Frontal cortex (tissue), 4 donors: Measurements from ENCODE around the gene DIPK1B. TPM values are rescaled to one million over a fixed set of nuclear protein-coding genes. Genes with fewer than 3 reads are reported as not detected.

Experiments
- DNase-seq, 2 donors: peaks; one replicate each; pipeline ENCODE4 v3.0.0; 2012; ENCODE audit warnings: low spot score in 2 of 2
- FAIRE-seq: peaks from 2 replicates; lab custom pipeline; 2012; peaks lifted over from hg19 to GRCh38; lab: Jason Lieb, UNC
- total RNA-seq: library from RNA; depleted of rRNA; stranded (reverse); fragments of >200 nt; gene quantifications from one replicate; pipeline ENCODE4 v1.2.3, GENCODE V29; 2014
- donor health status: control.
- donor health status: control.
- donor health status: control.

DIPK1B gene
- total RNA-seq, 1 donor from 2014 or later: 26.9 TPM

GRCh38 chr9:136672431-136673087, 39.8 kb upstream of the DIPK1B start:
- no peak for FAIRE-seq
- no peak for DNase-seq

DNA sequence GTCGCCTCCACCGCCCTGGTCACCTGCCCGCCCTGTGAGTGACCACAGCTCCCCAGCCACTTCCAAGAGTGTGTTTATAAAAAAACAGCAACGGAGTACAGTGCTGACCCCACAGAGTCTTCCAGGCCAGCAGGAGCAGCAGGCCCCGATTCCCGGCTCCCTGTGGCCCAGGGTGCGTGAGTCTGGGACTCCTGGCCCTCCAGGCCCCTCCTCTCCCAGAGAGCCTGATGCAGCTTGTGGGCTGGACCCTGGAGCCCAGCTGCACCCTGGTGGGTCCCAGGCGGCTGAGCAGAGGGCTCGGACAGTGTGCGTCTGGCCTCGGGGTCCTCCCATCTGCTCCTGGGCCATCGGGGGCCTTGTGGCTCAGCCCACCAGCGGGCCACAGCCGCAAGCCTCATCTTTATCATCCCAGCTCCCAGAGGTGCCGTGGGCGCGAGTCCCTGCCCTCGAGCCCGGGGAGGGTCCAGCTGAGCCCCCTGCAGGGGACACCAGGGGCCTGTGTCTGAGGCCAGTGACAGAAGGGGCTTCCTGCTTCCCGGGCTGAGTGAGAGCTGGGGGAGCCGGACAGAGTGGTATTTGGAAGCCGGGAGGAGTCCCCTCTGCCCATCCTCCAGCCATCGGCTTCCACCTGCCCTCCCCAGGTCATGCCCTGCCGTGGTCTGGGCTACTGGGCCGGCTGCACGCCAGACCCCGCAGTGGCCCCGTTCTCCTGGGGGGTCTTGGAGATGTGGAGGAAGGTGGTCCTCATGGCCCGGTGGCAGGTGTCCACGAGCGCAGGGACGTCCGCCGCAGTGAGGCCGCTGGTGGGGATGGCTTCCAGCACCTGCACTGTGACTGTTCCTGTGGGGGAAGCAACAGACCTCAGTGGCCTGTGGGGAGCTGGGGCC, 39.0 kb upstream of the DIPK1B start:
- no peak for DNase-seq
- no peak for FAIRE-seq

DNA sequence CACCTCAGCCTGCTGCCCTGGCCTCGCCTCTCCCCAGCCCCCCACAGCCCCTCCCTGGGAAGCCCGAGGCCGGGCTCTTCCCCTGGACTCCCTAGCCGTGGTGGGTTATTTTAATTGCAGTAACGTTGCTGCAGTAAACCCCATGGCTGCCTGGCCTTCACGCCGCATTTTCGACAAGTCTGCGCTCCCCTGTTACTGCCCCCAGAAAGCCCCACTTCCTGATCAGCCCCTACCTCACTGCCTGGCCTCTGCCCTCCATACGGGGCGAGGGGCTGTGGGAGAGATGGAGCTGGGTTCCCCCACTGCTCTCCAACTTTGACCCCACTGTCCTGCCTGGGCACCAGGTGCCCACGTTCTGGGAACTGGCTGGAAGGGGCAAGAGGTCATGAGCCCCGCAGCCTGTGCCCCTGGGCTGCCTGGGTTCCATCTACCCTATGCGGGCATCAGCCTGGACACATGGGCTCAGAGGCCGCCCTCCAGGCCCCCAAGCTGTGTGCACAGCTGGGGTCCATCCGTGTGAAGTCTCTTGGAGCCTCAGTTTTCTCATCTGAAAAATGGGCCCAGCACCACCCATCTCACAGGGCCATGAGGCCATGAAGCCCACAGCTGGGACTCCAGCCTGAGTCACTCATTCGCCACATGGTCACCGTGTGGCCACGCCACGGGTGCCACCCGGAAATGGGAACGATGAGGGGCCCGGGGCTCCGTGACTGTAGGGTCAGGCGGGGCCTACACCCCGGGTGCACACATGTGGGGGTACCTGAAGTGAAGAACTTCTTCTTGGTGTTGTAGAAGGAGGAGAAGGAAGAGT, 38.2 kb upstream of the DIPK1B start:
- no peak for FAIRE-seq
- no peak for DNase-seq

DNA sequence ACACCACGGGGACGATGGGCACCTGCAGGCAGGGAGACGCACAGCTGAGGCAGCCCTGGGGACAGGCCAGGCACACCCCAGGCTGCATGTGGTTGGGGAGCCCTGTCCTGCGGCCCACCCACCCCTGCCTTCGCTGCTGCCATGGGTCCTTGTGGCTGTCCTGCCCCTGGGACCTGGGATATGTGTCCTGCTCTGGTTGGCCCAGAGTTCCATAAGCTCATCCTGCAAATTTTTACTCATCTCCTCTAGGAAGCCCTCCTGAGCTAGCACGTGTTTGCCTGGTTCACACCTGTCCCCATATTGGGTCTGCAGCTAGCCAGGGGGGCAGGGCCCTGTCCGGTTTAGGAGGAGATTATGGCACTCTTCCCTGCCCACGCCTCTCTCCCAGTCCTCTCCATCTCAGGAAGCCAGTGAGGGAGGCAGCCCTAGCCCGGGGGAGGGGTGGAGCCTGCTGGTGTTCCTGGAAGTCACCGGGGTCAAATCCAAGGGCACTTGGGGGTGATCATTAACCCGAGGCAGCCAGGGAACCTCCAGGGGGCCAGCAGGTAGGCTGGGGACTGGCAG, 37.5 kb upstream of the DIPK1B start:
- DNase-seq (no peak), FAIRE-seq (no peak)

GRCh38 chr9:136675477-136676296, 36.7 kb upstream of the DIPK1B start:
- DNase-seq (no peak), FAIRE-seq (no peak)

- no peak for FAIRE-seq
- DNase-seq: no peak
These were observed 36.0 kb upstream of the DIPK1B start for GRCh38 chr9:136676297-136676794.

DNA sequence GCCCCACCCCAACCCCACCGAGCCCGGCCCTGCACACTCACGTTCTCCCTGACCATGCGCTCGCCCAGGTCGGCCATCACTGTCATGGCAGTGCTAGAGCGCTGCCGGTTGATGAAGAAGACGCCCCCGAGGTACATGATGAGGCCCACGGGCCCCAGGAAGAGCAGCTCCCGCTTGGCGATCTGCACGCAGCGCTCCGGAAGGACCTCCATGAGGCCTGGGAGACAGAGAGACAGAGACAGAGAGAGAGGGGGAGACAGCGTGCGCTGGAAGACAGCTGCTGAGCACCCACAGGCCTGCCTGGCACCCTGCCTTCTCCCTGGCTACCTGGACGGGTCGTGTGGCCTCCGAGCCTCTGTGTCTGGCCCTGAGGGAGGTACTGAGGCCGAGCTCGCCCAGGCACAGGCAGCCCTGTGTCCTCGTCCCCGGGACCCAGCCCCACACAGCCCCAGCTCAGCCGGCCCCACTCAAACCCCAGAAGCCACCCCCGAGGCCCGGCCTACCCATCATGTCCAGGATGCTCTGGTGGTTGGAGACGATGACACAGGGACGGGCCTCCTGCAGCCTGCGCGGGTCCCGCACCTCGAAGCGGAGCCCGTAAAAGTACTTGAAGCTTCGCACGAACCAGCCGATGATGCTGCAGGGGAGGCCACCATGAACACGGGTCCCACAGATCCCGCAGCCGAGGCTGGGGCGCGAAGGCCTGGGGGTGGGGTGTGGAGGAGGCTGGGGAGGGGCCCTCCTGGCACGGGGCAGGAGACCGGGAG, 35.3 kb upstream of the DIPK1B start:
- DNase-seq: no peak
- no peak for FAIRE-seq

DNA sequence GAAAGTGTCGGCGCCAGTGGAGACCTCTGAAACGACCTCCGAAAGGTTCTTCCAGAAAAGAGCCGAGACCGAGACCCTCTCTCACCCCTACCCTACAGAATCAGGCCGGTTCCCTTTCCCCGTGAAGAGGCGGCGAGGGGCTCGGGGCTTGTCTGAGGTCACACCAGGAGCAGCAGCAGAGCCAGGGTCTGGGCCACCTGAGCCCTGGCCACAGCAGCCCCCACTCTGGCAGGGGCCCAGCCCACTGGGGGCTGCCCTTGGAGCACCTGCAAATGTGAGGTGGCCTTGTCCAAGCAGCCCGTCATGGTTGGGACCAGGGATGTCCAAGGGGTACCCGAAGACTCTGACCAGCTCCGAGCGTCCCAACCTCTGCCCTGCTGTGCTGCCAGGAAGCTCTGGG, 34.3 kb upstream of the DIPK1B start:
- DNase-seq (no peak), FAIRE-seq (no peak)

DNA sequence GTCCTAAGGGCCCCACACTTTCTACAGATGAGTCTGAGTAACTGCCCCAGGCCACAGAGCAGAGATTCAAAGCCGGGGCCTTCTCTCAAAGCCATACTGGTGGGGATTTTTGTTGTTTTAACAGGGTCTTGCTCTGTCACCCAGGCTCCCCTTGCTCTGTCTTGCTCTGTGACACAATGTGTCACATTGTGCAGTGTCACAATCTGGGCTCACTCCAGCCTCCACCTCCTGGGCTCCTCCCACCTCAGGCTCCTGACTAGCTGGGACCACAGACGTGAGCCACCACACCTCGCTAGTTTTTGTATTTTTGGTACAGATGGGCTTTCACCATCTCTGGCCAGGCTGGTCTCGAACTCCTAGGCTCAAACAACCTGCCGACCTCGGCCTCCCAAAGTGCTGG, 33.7 kb upstream of the DIPK1B start:
- DNase-seq: no peak
- no peak for FAIRE-seq

- FAIRE-seq: no peak
- DNase-seq: no peak
These were observed 32.9 kb upstream of the DIPK1B start for GRCh38 chr9:136679431-136679941.

GRCh38 chr9:136681029-136681428, 31.3 kb upstream of the DIPK1B start:
- DNase-seq (no peak), FAIRE-seq (no peak)

GRCh38 chr9:136681945-136682699, 30.2 kb upstream of the DIPK1B start:
- DNase-seq: no peak

DNA sequence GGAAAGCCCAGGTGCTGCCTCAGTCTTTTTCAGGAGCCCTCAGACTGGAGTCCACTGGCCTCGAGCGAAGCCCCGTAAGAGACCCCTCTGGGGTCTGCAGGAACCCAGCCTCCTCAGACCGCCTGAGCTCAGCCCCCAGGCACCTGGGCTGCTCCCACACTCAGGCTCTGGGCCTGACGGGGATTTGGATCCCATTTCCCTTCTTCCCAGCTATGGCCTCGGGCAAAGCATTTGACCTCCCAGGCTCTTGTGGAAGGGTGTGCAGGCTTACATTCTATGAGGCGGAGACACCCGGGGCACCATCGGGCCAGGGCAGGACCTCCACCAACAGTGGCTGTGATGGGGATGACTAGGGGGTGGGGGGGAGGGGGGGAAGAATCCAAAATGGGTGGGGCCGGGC, 29.7 kb upstream of the DIPK1B start:
- DNase-seq: no peak
- FAIRE-seq: no peak

More at GRCh38 chr9:136681945-136682699, 30.2 kb upstream of the DIPK1B start:
- no peak for FAIRE-seq

DNA sequence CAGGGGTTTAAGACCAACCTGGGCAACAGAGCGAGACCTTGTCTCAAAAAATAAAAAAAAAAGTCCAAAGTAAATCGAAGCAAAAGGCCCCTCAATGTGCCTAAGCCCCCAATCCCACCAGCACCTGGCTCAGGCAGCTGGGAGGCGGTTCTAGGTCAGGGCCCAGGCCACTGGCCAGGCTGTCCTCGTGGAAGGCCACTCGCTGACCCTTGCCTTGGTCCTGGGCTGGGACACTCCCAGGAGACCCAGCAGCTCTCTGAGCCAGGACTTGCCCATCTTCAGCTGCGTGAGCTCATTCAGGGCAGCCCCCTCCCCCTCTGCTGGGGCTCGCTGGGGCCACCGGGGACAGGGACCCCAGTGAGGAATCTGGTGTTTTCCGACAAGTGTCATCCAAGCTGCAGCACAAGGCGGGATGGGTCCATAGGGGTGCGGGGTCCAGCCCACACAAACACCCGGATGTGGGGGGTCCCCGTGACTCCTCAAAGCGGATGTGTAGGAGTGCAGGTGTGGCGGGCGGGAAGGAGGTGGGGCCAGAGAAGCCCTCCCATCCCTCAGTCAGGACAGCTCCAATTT, 29.1 kb upstream of the DIPK1B start:
- no peak for DNase-seq
- FAIRE-seq: no peak

DNA sequence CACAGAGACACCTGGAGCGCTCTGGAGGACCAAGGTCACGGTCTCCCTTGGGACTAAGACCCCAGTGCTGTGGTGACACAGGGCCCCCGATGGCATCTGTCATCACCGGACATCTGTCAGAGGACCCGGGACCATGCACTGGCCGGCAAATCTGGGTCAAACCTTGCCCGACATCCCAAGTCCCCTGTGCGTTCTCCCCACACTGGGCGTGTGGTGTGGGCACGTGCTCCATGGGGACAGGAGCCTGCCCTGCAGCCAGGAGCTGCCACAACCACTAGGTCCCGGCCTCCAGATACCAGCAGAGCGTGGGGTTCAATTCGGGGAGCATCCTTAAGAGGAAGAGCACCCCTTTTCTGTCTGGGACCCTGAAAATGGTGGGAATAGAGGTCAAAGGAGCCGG, 28.6 kb upstream of the DIPK1B start:
- FAIRE-seq (no peak), DNase-seq (no peak)

- no peak for FAIRE-seq
- DNase-seq: no peak
These were observed 28.0 kb upstream of the DIPK1B start for GRCh38 chr9:136684339-136684738.

GRCh38 chr9:136684799-136685198, 27.6 kb upstream of the DIPK1B start:
- DNase-seq (no peak), FAIRE-seq (no peak)
